D721Med (cell line): ENCODE results near the gene CYREN.

Experiments
- DNase-seq: peaks from one replicate; pipeline ENCODE4 v3.0.0; 2011; ENCODE audit warnings: low spot score; ENCODE audit not compliant: insufficient read length
- FAIRE-seq: peaks from 2 replicates; lab custom pipeline; 2011; peaks lifted over from hg19 to GRCh38; lab: Jason Lieb, UNC
- TF ChIP-seq, protein P1 (sequence below): IDR thresholded peaks from 2 replicates; pipeline ENCODE4 v1.5.1; 2012; ENCODE audit warnings: mild to moderate bottlenecking, control low read depth; ENCODE audit not compliant: insufficient read depth; ENCODE audit errors: missing control alignments

The CYREN gene

GRCh38 chr7:135158874-135159273 is 11.6 kb downstream of the CYREN start:
- no peak for DNase-seq
- TF ChIP-seq, protein P1, sequence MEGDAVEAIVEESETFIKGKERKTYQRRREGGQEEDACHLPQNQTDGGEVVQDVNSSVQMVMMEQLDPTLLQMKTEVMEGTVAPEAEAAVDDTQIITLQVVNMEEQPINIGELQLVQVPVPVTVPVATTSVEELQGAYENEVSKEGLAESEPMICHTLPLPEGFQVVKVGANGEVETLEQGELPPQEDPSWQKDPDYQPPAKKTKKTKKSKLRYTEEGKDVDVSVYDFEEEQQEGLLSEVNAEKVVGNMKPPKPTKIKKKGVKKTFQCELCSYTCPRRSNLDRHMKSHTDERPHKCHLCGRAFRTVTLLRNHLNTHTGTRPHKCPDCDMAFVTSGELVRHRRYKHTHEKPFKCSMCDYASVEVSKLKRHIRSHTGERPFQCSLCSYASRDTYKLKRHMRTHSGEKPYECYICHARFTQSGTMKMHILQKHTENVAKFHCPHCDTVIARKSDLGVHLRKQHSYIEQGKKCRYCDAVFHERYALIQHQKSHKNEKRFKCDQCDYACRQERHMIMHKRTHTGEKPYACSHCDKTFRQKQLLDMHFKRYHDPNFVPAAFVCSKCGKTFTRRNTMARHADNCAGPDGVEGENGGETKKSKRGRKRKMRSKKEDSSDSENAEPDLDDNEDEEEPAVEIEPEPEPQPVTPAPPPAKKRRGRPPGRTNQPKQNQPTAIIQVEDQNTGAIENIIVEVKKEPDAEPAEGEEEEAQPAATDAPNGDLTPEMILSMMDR: no peak
- FAIRE-seq: no peak

- FAIRE-seq: no peak
- TF ChIP-seq, protein P1: no peak
- DNase-seq: no peak
These were observed 12.3 kb downstream of the CYREN start for GRCh38 chr7:135158141-135158655.

GRCh38 chr7:135156290-135156689 is 14.2 kb downstream of the CYREN start:
- FAIRE-seq (no peak), DNase-seq (no peak)
- TF ChIP-seq, protein P1: no peak

- DNase-seq (no peak), FAIRE-seq (no peak)
- TF ChIP-seq, protein P1: no peak
These were observed 15.8 kb downstream of the CYREN start for GRCh38 chr7:135154734-135155133.

DNA sequence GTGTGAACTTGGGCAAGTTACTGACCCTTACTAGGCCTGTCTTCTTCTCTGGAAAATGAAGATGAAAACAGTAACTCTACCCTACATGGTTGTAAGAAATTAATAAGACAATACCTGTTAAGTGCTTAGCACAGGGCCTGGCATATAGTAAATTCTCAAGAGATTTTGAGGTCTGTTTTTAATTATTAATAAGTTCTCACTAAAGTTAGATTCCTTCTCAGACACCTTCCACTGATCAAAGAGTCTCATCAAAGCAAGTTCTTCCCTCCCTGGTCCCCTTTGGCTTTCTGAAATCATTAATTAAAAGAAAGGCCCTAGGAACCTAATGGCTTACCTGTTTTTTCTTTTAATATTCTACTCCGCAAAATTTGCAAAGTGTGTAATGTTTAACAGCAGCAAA is 18.1 kb downstream of the CYREN start:
- TF ChIP-seq, protein P1: no peak
- DNase-seq: no peak
- FAIRE-seq: no peak

- no peak for FAIRE-seq
- TF ChIP-seq, protein P1: no peak
- no peak for DNase-seq
These were observed 19.0 kb downstream of the CYREN start for GRCh38 chr7:135151533-135151932.

DNA sequence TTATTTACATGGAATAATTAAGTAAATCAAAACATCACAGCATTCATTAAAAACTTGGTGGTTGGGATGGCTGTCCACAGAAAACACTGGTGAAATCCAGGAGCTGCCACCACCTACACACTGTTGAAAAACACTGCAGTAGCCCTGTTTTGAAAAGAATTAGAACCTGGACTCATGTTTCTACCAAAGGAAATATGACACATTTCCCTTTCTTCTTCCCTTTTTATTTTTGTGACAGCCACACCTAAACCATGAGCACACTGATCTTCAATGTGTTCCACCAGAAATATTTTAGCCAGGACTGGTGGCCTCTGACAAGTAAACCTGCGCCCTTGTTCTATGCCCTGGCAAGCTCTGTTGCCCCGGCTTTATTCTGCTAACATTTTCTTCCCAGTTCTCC is 19.4 kb downstream of the CYREN start:
- FAIRE-seq (no peak), DNase-seq (no peak)
- TF ChIP-seq, protein P1: no peak
